GM06990 (cell line): ENCODE measurements around the gene LRRN2.
"Not testable (repeated sequence)": the region's sequence is repeated elsewhere in the genome, so short reads cannot be mapped to it uniquely, and the experiment has no call there.

ENCODE experiments used
- DNase-seq: peaks from one replicate; pipeline ENCODE4 v3.0.0-alpha.2; 2011; ENCODE audit not compliant: insufficient read length; ENCODE audit errors: extremely low read depth
- H3K27me3 ChIP-seq: replicated peaks from 2 replicates; pipeline ENCODE4 v1.6.0; 2011; ENCODE audit warnings: low read length; ENCODE audit not compliant: control insufficient read depth, insufficient read depth
- H3K36me3 ChIP-seq: 2 replicates; pipeline ENCODE4 v1.5.1; 2011; ENCODE audit warnings: low read length; ENCODE audit not compliant: control insufficient read depth, insufficient read depth
- H3K4me3 ChIP-seq: replicated peaks from 2 replicates; pipeline ENCODE4 v1.5.1; 2011; ENCODE audit warnings: low read depth, mild to moderate bottlenecking, control low read depth, low read length
- CTCF ChIP-seq: IDR thresholded peaks from 2 replicates; pipeline ENCODE4 v1.5.1; 2011; ENCODE audit warnings: low read length, control low read depth, mild to moderate bottlenecking, inconsistent platforms; ENCODE audit not compliant: insufficient read depth, poor library complexity, severe bottlenecking

The LRRN2 gene

GRCh38 chr1:204731509-204731908 is 46.0 kb upstream of the LRRN2 start:
- Histone ChIP-seq H3K27me3 (peaks cover 1% of the 10 kb centered on the region; the same call in 1 of the 2 replicates), H3K4me3 (no peak overlapping the region), H3K36me3 (no peaks in the 10 kb centered on the region)
- TF ChIP-seq CTCF, result no peak
- DNase-seq, result no peak

- TF ChIP-seq CTCF, result no peak
- peaks cover 1% of the 10 kb centered on the region; the same call in 1 of the 2 replicates for H3K27me3 ChIP-seq
- H3K4me3 ChIP-seq, result no peak overlapping the region
- DNase-seq, result no peak
- H3K36me3 ChIP-seq, result no peaks in the 10 kb centered on the region
Observed at GRCh38 chr1:204730826-204731459, 45.4 kb upstream of the LRRN2 start.

GRCh38 chr1:204729516-204729915 is 44.0 kb upstream of the LRRN2 start:
- peaks cover 1% of the 10 kb centered on the region; the same call in 1 of the 2 replicates for H3K27me3 ChIP-seq
- H3K36me3 ChIP-seq, result no peaks in the 10 kb centered on the region
- no peak overlapping the region for H3K4me3 ChIP-seq
- no peak for DNase-seq
- no peak for TF ChIP-seq CTCF

- Histone ChIP-seq H3K27me3 (peaks cover 1% of the 10 kb centered on the region; the same call in 1 of the 2 replicates), H3K36me3 (no peaks in the 10 kb centered on the region), H3K4me3 (no peak overlapping the region)
- DNase-seq, result no peak
- no peak for TF ChIP-seq CTCF
Observed at GRCh38 chr1:204728456-204728855, 42.9 kb upstream of the LRRN2 start.

GRCh38 chr1:204728045-204728444 is 42.5 kb upstream of the LRRN2 start:
- Histone ChIP-seq H3K27me3 (peaks cover 1% of the 10 kb centered on the region; the same call in 1 of the 2 replicates), H3K4me3 (no peak overlapping the region), H3K36me3 (no peaks in the 10 kb centered on the region)
- TF ChIP-seq CTCF, result no peak
- DNase-seq, result no peak

GRCh38 chr1:204727438-204727837 is 41.9 kb upstream of the LRRN2 start:
- not testable (repeated sequence) for H3K36me3 ChIP-seq, H3K27me3 ChIP-seq, DNase-seq, H3K4me3 ChIP-seq
